Measurements from ENCODE around the gene OSTC. TPM values are rescaled to one million over a fixed set of nuclear protein-coding genes. Genes with fewer than 3 reads are reported as not detected.

OSTC gene
- total RNA-seq, 1 donor from 2014 or later, result 105 TPM

DNA sequence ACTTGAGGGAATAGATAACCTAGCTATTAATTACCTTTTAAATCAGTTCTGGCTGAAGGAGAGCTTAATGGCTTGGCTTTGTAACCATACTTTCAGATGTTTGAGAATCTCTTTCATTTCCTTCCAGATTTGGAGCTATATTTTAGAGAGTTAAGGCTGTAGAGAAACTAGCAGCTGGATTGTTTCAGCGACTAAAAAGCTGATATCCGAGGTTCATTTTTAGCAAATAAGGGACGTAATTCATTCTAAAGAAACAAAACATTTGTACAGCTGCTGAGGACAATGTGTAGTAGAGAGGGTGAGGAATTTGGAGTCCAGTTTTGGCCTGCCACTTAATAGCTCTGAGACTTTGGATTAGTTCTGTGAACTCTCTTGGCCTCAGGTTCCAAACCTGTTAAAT lies 12.2 kb downstream of the OSTC start:
- H3K4me1 ChIP-seq, result no peaks in the 10 kb centered on the region
- no peak for DNase-seq (ENCODE audit: extremely low spot score in 2 of 2)
- H3K27me3 ChIP-seq, result no peaks in the 10 kb centered on the region
- TF ChIP-seq, protein P1, sequence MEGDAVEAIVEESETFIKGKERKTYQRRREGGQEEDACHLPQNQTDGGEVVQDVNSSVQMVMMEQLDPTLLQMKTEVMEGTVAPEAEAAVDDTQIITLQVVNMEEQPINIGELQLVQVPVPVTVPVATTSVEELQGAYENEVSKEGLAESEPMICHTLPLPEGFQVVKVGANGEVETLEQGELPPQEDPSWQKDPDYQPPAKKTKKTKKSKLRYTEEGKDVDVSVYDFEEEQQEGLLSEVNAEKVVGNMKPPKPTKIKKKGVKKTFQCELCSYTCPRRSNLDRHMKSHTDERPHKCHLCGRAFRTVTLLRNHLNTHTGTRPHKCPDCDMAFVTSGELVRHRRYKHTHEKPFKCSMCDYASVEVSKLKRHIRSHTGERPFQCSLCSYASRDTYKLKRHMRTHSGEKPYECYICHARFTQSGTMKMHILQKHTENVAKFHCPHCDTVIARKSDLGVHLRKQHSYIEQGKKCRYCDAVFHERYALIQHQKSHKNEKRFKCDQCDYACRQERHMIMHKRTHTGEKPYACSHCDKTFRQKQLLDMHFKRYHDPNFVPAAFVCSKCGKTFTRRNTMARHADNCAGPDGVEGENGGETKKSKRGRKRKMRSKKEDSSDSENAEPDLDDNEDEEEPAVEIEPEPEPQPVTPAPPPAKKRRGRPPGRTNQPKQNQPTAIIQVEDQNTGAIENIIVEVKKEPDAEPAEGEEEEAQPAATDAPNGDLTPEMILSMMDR (IDR thresholded peaks at IDR 0.05), result no peak
- TF ChIP-seq POLR2AphosphoS5 (IDR thresholded peaks at IDR 0.05; ENCODE audit: insufficient read depth in 1 of 2, low read depth in 1 of 2), result no peak
- no peak for TF ChIP-seq POLR2A (IDR thresholded peaks at IDR 0.05)
- H3K4me3 ChIP-seq, result no peak overlapping the region
- H3K9me3 ChIP-seq, result no peaks in the 10 kb centered on the region
- peaks cover 0 to 22% of the 10 kb centered on the region in 2 donors for H3K36me3 ChIP-seq
- intact Hi-C loops (cut with DNase I), result no loop called here
- no peak overlapping the region for H3K27ac ChIP-seq

DNA sequence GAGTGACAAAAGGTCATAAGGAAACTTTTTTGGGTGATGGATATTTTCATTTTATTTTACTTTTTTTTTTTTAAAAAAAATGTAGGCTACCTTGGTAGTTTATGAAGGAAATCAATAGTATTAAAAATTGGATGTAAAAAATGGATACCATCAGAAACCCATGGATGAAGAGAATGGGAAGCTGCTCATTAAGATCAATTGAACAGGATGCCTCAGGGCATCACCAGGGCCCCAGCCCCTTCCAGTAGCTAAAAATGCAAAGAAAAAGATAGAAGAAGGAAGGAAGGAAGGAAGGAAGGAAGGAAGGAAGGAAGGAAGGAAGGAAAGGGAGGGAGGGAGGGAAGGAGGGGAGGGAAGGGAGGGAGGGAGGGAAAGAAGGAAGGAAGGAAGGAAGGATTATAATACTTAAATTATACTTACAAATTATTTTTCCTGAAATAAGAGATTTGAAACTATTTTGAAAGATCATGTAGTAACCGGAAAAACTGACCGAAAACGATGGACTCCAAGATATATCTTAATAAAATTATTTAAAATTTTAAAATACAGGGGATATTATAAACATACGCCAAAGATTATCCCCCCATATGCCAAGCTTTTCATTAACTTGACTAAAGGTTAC lies 24.1 kb downstream of the OSTC start:
- no peak for DNase-seq (ENCODE audit: extremely low spot score in 2 of 2)
- TF ChIP-seq, protein P1 (IDR thresholded peaks at IDR 0.05), result no peak
- intact Hi-C loops (cut with DNase I), result no loop called here

DNA sequence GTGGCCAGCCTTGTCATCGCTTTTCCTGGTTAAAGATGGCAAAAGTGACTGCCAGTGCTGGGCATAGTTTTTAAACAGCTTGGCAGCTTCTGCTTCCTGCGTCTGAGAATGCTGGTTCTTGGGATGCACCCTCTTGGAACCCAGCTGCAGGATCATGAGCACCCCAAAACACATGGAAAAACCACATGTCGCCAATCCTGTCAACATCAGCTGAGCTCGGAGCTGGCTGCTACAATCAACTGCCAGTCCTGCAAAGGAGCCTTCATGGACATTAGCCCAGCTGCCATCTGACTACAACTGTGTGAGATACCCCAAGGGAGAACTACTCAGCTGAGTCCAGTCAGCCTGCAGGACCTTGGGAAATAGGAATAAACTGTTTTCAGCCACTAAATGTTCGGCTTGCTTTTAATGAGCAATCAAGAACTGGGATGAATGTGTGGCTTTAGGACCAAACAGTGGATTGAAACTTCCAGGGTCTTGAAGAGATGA lies 31.0 kb downstream of the OSTC start:
- Histone ChIP-seq H3K4me1 (no peaks in the 10 kb centered on the region), H3K36me3 (no peaks in the 10 kb centered on the region), H3K27ac (no peak overlapping the region), H3K27me3 (no peaks in the 10 kb centered on the region), H3K4me3 (no peak overlapping the region), H3K9me3 (no peaks in the 10 kb centered on the region)
- TF ChIP-seq POLR2A (IDR thresholded peaks at IDR 0.05) (no peak), POLR2AphosphoS5 (IDR thresholded peaks at IDR 0.05; ENCODE audit: insufficient read depth in 1 of 2, low read depth in 1 of 2) (no peak)
- TF ChIP-seq, protein P1 (IDR thresholded peaks at IDR 0.05), result no peak
- intact Hi-C loops (cut with DNase I), result loop anchor here (10.0 kb wide), 1 partner anchor 723 kb away; no protein-coding TSS in a partner anchor
- no peak for DNase-seq (ENCODE audit: extremely low spot score in 2 of 2)

More for the DNA sequence above, 24.1 kb downstream of the OSTC start:
- Histone ChIP-seq H3K4me3 (no peak overlapping the region), H3K27ac (no peak overlapping the region), H3K27me3 (no peaks in the 10 kb centered on the region), H3K4me1 (no peaks in the 10 kb centered on the region), H3K9me3 (no peaks in the 10 kb centered on the region), H3K36me3 (no peaks in the 10 kb centered on the region)

DNA sequence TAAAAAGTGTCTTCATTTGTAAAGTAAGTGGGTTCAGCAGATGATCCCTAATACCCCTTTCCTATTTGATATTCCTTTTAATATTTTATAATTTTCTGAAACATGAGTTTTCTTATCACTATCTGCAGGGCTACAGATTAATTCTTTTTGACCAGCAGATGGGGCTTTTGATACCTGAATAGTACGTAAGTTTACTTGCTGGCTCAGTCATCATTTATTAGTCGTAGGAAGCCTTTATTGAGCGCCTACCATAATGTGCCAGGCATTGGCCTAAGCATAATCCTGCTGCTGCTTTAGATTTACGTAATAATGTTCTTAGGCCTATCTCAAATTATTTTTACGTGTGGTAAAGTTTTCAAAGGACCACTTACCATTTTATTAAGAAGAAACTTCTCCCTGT lies 33.1 kb downstream of the OSTC start:
- Histone ChIP-seq H3K27ac (no peak overlapping the region), H3K4me1 (no peaks in the 10 kb centered on the region), H3K36me3 (no peaks in the 10 kb centered on the region), H3K4me3 (no peak overlapping the region), H3K27me3 (no peaks in the 10 kb centered on the region), H3K9me3 (no peaks in the 10 kb centered on the region)
- TF ChIP-seq, protein P1 (IDR thresholded peaks at IDR 0.05), result no peak
- TF ChIP-seq POLR2AphosphoS5 (IDR thresholded peaks at IDR 0.05; ENCODE audit: insufficient read depth in 1 of 2, low read depth in 1 of 2) (no peak), POLR2A (IDR thresholded peaks at IDR 0.05) (no peak)
- intact Hi-C loops (cut with DNase I), result loop anchor here (10.0 kb wide), 1 partner anchor 721 kb away; no protein-coding TSS in a partner anchor
- no peak for DNase-seq (ENCODE audit: extremely low spot score in 2 of 2)

DNA sequence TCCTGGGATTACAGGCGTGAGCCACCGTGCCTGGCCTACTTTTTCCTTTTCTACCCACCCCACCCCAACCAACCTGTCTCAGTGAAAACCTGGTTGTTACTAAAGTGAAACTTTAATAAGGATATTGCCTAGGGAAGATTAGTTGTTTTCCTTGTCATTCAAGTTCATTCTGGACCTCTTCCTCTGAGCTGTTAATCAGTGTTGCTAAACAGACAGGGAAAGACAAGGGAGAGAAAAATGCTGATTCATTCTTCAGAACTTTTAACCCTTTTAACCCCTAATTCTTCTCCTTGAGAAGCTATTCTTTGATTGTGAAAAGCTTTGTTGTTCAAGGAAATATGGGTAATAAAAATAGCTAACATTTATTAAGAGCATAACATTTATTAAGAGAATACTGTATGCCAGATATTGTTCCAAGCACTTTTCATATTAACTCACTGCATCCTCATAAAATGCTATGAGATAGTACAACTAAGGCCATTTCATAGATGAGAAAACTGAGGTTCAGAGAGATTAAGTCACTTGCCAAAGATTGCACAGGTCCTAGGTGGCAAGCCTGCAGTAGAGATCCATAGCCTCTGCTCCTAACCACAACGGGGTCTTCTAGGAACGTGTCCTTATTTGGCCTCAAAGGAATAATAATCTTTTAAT lies 34.8 kb downstream of the OSTC start:
- no peak for DNase-seq (ENCODE audit: extremely low spot score in 2 of 2)
- intact Hi-C loops (cut with DNase I), result loop anchor here (10.0 kb wide), 1 partner anchor 720 kb away; no protein-coding TSS in a partner anchor
- H3K4me1 ChIP-seq, result no peaks in the 10 kb centered on the region
- TF ChIP-seq POLR2AphosphoS5 (IDR thresholded peaks at IDR 0.05; ENCODE audit: insufficient read depth in 1 of 2, low read depth in 1 of 2) (no peak), POLR2A (IDR thresholded peaks at IDR 0.05) (no peak)
- TF ChIP-seq, protein P1 (IDR thresholded peaks at IDR 0.05), result no peak
- no peaks in the 10 kb centered on the region for H3K36me3 ChIP-seq
- H3K27ac ChIP-seq, result no peak overlapping the region
- no peak overlapping the region for H3K4me3 ChIP-seq
- H3K9me3 ChIP-seq, result no peaks in the 10 kb centered on the region
- H3K27me3 ChIP-seq, result no peaks in the 10 kb centered on the region
